Loucy (cell line): Measurements from ENCODE around the gene COG2.

Source experiments
- CTCF ChIP-seq: fragments of 200-600 bp; sonication (generic); conservative IDR thresholded peaks from 2 replicates; pipeline ENCODE4 v1.5.1; 2014; ENCODE audit warnings: mild to moderate bottlenecking, antibody characterized with exemption, low read length
- EZH2phosphoT487 ChIP-seq: fragments of 200-600 bp; IDR thresholded peaks from 2 replicates; pipeline ENCODE4 v1.6.1; 2018; ENCODE audit warnings: antibody characterized with exemption, mild to moderate bottlenecking, moderate library complexity, borderline replicate concordance

GRCh38 chr1:230650300-230650699, 8.0 kb downstream of the COG2 start:
- TF ChIP-seq CTCF, result no peak
- TF ChIP-seq EZH2phosphoT487, result no peak
